ENCODE measurements around the gene NOVA2. TPM values are rescaled to one million over a fixed set of nuclear protein-coding genes. Genes with fewer than 3 reads are reported as not detected.

NOVA2 gene
- total RNA-seq, 2 experiments from 2014 or later, result not detected

- TF ChIP-seq CTCF (IDR thresholded peaks at IDR 0.05), result no peak
- Histone ChIP-seq H3K4me1 (ENCODE audit: insufficient read depth, low read length) (peaks cover 12% of the 10 kb centered on the region), H3K4me3 (ENCODE audit: low read length) (no peak overlapping the region), H3K9me3 (ENCODE audit: control insufficient read depth in 1 of 2, insufficient read depth in 1 of 2, low read length in 2 of 2) (peaks cover 0 to 23% of the 10 kb centered on the region in 2 experiments), H3K27me3 (ENCODE audit: control insufficient read depth in 1 of 2, insufficient read depth in 2 of 2, low read length in 2 of 2) (peaks cover 27% of the 10 kb centered on the region in 2 experiments), H3K36me3 (ENCODE audit: insufficient read depth, low read length) (no peaks in the 10 kb centered on the region), H3K27ac (ENCODE audit: low read depth in 1 of 2, low read length in 2 of 2) (no peak overlapping the region)
- intact Hi-C loops (cut with DNase I, micrococcal nuclease), result no loop called here
- Mint-ChIP-seq H3K9me3 (peaks cover 3% of the 10 kb centered on the region), H3K36me3 (ENCODE audit: low read depth) (no peaks in the 10 kb centered on the region), H3K27me3 (peaks cover 58% of the 10 kb centered on the region), H3K4me1 (ENCODE audit: low read depth) (peaks cover 4% of the 10 kb centered on the region), H3K27ac (no peak overlapping the region), H3K4me3 (no peak overlapping the region)
- ATAC-seq (ENCODE audit: poor library complexity) (no peak), DNase-seq (no peak)
- ChIA-PET POLR2A (interaction anchor here (0.7 kb wide), 1 partner anchor 159 kb away, joined by 3 read pairs; no protein-coding TSS in a partner anchor), CTCF (no interaction called here)
These were observed 21.4 kb downstream of the NOVA2 start for GRCh38 chr19:45952341-45952685.

- peaks cover 15 to 17% of the 10 kb centered on the region in 2 experiments for H3K27me3 ChIP-seq (ENCODE audit: control insufficient read depth in 1 of 2, insufficient read depth in 2 of 2, low read length in 2 of 2)
- Mint-ChIP-seq H3K27ac (no peak overlapping the region), H3K4me3 (no peak overlapping the region), H3K9me3 (no peaks in the 10 kb centered on the region), H3K36me3 (ENCODE audit: low read depth) (no peaks in the 10 kb centered on the region), H3K4me1 (ENCODE audit: low read depth) (no peaks in the 10 kb centered on the region), H3K27me3 (peaks cover 48% of the 10 kb centered on the region)
- CTCF ChIA-PET, result interaction anchor here (0.9 kb wide), 1 partner anchor 81 kb away, joined by 3 read pairs; no protein-coding TSS in a partner anchor
- H3K4me1 ChIP-seq (ENCODE audit: insufficient read depth, low read length), result peaks cover 7% of the 10 kb centered on the region
- DNase-seq (no peak), ATAC-seq (ENCODE audit: poor library complexity) (no peak)
- H3K27ac ChIP-seq (ENCODE audit: low read depth in 1 of 2, low read length in 2 of 2), result no peak overlapping the region
- H3K36me3 ChIP-seq (ENCODE audit: insufficient read depth, low read length), result no peaks in the 10 kb centered on the region
- no peak for TF ChIP-seq CTCF (IDR thresholded peaks at IDR 0.05)
- intact Hi-C loops (cut with DNase I, micrococcal nuclease), result no loop called here
- no peak overlapping the region for H3K4me3 ChIP-seq (ENCODE audit: low read length)
- POLR2A ChIA-PET, result no interaction called here
- H3K9me3 ChIP-seq (ENCODE audit: control insufficient read depth in 1 of 2, insufficient read depth in 1 of 2, low read length in 2 of 2), result peaks cover 0 to 6% of the 10 kb centered on the region in 2 experiments
These were observed 25.7 kb downstream of the NOVA2 start for GRCh38 chr19:45947926-45948325.

GRCh38 chr19:45940515-45940805, 33.2 kb downstream of the NOVA2 start:
- Histone ChIP-seq H3K27ac (ENCODE audit: low read depth in 1 of 2, low read length in 2 of 2) (no peak overlapping the region), H3K4me3 (ENCODE audit: low read length) (no peak overlapping the region), H3K36me3 (ENCODE audit: insufficient read depth, low read length) (no peaks in the 10 kb centered on the region), H3K4me1 (ENCODE audit: insufficient read depth, low read length) (no peaks in the 10 kb centered on the region), H3K27me3 (ENCODE audit: control insufficient read depth in 1 of 2, insufficient read depth in 2 of 2, low read length in 2 of 2) (peaks cover 24 to 32% of the 10 kb centered on the region in 2 experiments), H3K9me3 (ENCODE audit: control insufficient read depth in 1 of 2, insufficient read depth in 1 of 2, low read length in 2 of 2) (peaks cover 0 to 4% of the 10 kb centered on the region in 2 experiments)
- no peak overlapping the region for H3K27ac Mint-ChIP-seq
- intact Hi-C loops (cut with DNase I, micrococcal nuclease), result no loop called here
- no peak for DNase-seq
- H3K36me3 Mint-ChIP-seq (ENCODE audit: low read depth), result no peaks in the 10 kb centered on the region
- H3K27me3 Mint-ChIP-seq, result peaks cover 61% of the 10 kb centered on the region
- ChIA-PET POLR2A (no interaction called here), CTCF (no interaction called here)
- TF ChIP-seq CTCF (IDR thresholded peaks at IDR 0.05), result no peak
- ATAC-seq (ENCODE audit: poor library complexity), result no peak
- H3K4me3 Mint-ChIP-seq, result no peak overlapping the region
- H3K9me3 Mint-ChIP-seq, result no peaks in the 10 kb centered on the region
- H3K4me1 Mint-ChIP-seq (ENCODE audit: low read depth), result no peaks in the 10 kb centered on the region

Measured in CD4-positive, alpha-beta T cell (primary cell).